Fibroblast of lung (primary cell): ENCODE data around the gene PDE4D. TPM values are rescaled to one million over a fixed set of nuclear protein-coding genes. Genes with fewer than 3 reads are reported as not detected.
"Not testable (repeated sequence)": the region's sequence is repeated elsewhere in the genome, so short reads cannot be mapped to it uniquely, and the experiment has no call there.

Source experiments
- DNase-seq, 2 donors: peaks; one replicate each; pipeline versions ENCODE4 v3.0.0 to v3.0.0-alpha.2; 2010; ENCODE audit warnings: low read depth in 2 of 2
- H2AFZ ChIP-seq: 2 replicates; pipeline ENCODE4 v1.5.1; 2012; ENCODE audit warnings: low read length, control low read depth, inconsistent platforms
- H3K27ac ChIP-seq: 2 replicates; pipeline ENCODE4 v1.5.1; 2011; ENCODE audit warnings: low read length, control low read depth; ENCODE audit not compliant: insufficient read depth
- H3K27me3 ChIP-seq: 2 replicates; pipeline ENCODE4 v1.5.1; 2011; ENCODE audit warnings: mild to moderate bottlenecking, low read length; ENCODE audit not compliant: control insufficient read depth, insufficient read depth
- H3K36me3 ChIP-seq: 2 replicates; pipeline ENCODE4 v1.5.1; 2011; ENCODE audit warnings: low read length; ENCODE audit not compliant: control insufficient read depth, insufficient read depth
- H3K4me1 ChIP-seq: 2 replicates; pipeline ENCODE4 v1.5.1; 2011; ENCODE audit warnings: low read length; ENCODE audit not compliant: control insufficient read depth, insufficient read depth; ENCODE audit errors: extremely low read depth
- H3K4me2 ChIP-seq: 2 replicates; pipeline ENCODE4 v1.5.1; 2011; ENCODE audit warnings: low read length, control low read depth; ENCODE audit not compliant: insufficient read depth; ENCODE audit errors: extremely low read depth
- H3K4me3 ChIP-seq, 4 experiments: fragments of 200-600 bp in 1 of 4; sonication (generic) in 1 of 4; replicated peaks in 1 of 4; 2 replicates each; pipeline ENCODE4 v1.5.1; 2011 to 2016; ENCODE audit warnings: low read length in 4 of 4, low read depth in 3 of 4, mild to moderate bottlenecking in 3 of 4, control low read depth in 2 of 4, inconsistent platforms in 1 of 4, mixed read lengths in 1 of 4; ENCODE audit not compliant: insufficient read depth in 1 of 4; ENCODE audit errors: control extremely low read depth in 1 of 4
- H3K79me2 ChIP-seq: 2 replicates; pipeline ENCODE4 v1.5.1; 2012; ENCODE audit warnings: mild to moderate bottlenecking, low read length, inconsistent platforms; ENCODE audit not compliant: control insufficient read depth, insufficient read depth
- H3K9ac ChIP-seq: 2 replicates; pipeline ENCODE4 v1.5.1; 2011; ENCODE audit warnings: mild to moderate bottlenecking, low read length, control low read depth; ENCODE audit not compliant: insufficient read depth
- H3K9me3 ChIP-seq: 2 replicates; pipeline ENCODE4 v1.5.1; 2012; ENCODE audit warnings: low read depth, low read length; ENCODE audit not compliant: control insufficient read depth, insufficient read depth
- H4K20me1 ChIP-seq: 2 replicates; pipeline ENCODE4 v1.5.1; 2011; ENCODE audit warnings: low read length; ENCODE audit not compliant: control insufficient read depth, insufficient read depth; ENCODE audit errors: extremely low read depth
- CTCF ChIP-seq, 2 donors: IDR thresholded peaks in 1 of 2; conservative IDR thresholded peaks in 1 of 2; 1 replicate in 1 of 2; 2 replicates in 1 of 2; pipeline ENCODE4 v1.5.1; 2011 to 2012; ENCODE audit warnings: low read length in 2 of 2, control low read depth in 1 of 2, inconsistent platforms in 1 of 2, low read depth in 1 of 2, mild to moderate bottlenecking in 1 of 2
- EZH2 ChIP-seq: IDR thresholded peaks from 2 replicates; pipeline ENCODE4 v1.5.1; 2012; ENCODE audit warnings: low read length, control low read depth, mild to moderate bottlenecking; ENCODE audit errors: missing control alignments
- polyA plus RNA-seq, 2 donors: library from polyadenylated mRNA; depleted of rRNA in 1 of 2; stranded (reverse) in 1 of 2; unstranded in 1 of 2; fragments of >200 nt; gene quantifications; 2 replicates each; pipeline ENCODE4 v1.2.1, GENCODE V29; 2011 to 2012; ENCODE audit warnings: missing spikeins in 1 of 2
- total RNA-seq: library from RNA; depleted of rRNA; stranded (reverse); fragments of >200 nt; gene quantifications from 2 replicates; pipeline ENCODE4 v1.2.1, GENCODE V29; 2014

Gene PDE4D
- total and polyA plus RNA-seq, 2 donors (not counting 1 experiment from before 2014, with no cell fraction given), result 2.1 to 8.3 TPM

DNA sequence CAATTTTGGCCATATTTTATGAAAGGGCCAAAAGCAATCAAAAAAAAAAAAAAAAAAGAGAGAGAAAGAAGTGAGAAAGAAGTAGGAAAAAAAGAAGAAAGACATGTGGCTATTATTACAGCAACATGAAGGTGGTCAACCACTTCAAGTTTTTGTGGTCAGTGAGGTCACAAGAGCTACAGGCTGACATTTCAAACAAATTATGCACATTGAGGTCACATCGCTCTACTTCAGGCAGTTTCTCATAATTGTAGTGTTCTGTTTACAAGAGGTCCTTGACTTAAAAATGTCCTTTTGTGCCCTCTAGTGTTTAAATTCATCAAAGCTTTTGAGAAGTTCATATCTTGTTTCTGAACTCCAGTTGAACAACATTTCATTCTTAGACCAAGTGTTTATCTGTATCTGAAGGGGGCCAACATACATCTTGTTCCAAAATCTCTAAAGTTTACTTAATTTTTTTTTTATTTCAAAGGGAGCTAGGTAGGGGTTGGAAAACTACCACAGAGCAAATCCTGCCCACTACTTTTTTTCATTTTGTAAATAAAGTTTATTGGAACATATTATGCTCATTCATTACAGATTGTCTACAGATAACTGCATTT lies 513.1 kb downstream of the PDE4D start:
- Histone ChIP-seq H3K9me3 (no peaks in the 10 kb centered on the region), H3K4me3 (no peak overlapping the region), H3K9ac (no peak overlapping the region), H3K27ac (no peak overlapping the region), H3K4me1 (no peaks in the 10 kb centered on the region), H3K4me2 (peak overlapping the region; percentile 25), H2AFZ (peak overlapping the region; percentile 65), H4K20me1 (no peaks in the 10 kb centered on the region), H3K36me3 (no peaks in the 10 kb centered on the region), H3K27me3 (no peaks in the 10 kb centered on the region), H3K79me2 (no peaks in the 10 kb centered on the region)
- TF ChIP-seq CTCF (conservative IDR thresholded peaks at IDR 0.05 in 1 of 2, IDR thresholded peaks at IDR 0.05 in 1 of 2; ENCODE audit: low read depth in 1 of 2, low read length in 2 of 2) (peak in 1 of 2 donors; percentile 40), EZH2 (no peak)
- peak; percentile 89 to 95 for DNase-seq

- H3K4me2 ChIP-seq, H3K9ac ChIP-seq, DNase-seq, H3K4me1 ChIP-seq, H3K4me3 ChIP-seq, H3K9me3 ChIP-seq, H3K27me3 ChIP-seq, H2AFZ ChIP-seq, H3K79me2 ChIP-seq, H3K27ac ChIP-seq, H4K20me1 ChIP-seq, H3K36me3 ChIP-seq: not testable (repeated sequence)
Observed at GRCh38 chr5:59374036-59374435, 519.5 kb downstream of the PDE4D start.

GRCh38 chr5:59371525-59372127 lies 521.9 kb downstream of the PDE4D start:
- H3K27ac ChIP-seq, result no peak overlapping the region
- no peaks in the 10 kb centered on the region for H3K79me2 ChIP-seq
- H2AFZ ChIP-seq, result no peak overlapping the region
- no peaks in the 10 kb centered on the region for H3K27me3 ChIP-seq
- H4K20me1 ChIP-seq, result no peaks in the 10 kb centered on the region
- no peak overlapping the region for H3K4me3 ChIP-seq
- no peaks in the 10 kb centered on the region for H3K4me1 ChIP-seq
- DNase-seq, result no peak
- no peak overlapping the region for H3K4me2 ChIP-seq
- no peak for TF ChIP-seq EZH2
- TF ChIP-seq CTCF (conservative IDR thresholded peaks at IDR 0.05 in 1 of 2, IDR thresholded peaks at IDR 0.05 in 1 of 2; ENCODE audit: low read depth in 1 of 2, low read length in 2 of 2), result no peak
- no peaks in the 10 kb centered on the region for H3K36me3 ChIP-seq
- no peak overlapping the region for H3K9ac ChIP-seq
- H3K9me3 ChIP-seq, result no peaks in the 10 kb centered on the region
